Measurements from ENCODE around the gene PPM1K.
A peak's percentile ranks its signal among the peaks of the same experiment; 100 is the strongest.

PPM1K gene

GRCh38 chr4:88276952-88277710 lies 7.2 kb downstream of the PPM1K start:
- no peak for DNase-seq (ENCODE audit: low read depth in 2 of 2)

GRCh38 chr4:88275949-88276515 lies 8.3 kb downstream of the PPM1K start:
- no peak for DNase-seq (ENCODE audit: low read depth in 2 of 2)

GRCh38 chr4:88275516-88275915 lies 8.8 kb downstream of the PPM1K start:
- no peak for DNase-seq (ENCODE audit: low read depth in 2 of 2)

GRCh38 chr4:88268913-88269312 lies 15.4 kb downstream of the PPM1K start:
- DNase-seq (ENCODE audit: low read depth in 2 of 2): no peak

GRCh38 chr4:88264336-88264735 lies 20.0 kb downstream of the PPM1K start:
- no peak for DNase-seq (ENCODE audit: low read depth in 2 of 2)

GRCh38 chr4:88257726-88258125 lies 26.6 kb downstream of the PPM1K start:
- no peak for DNase-seq (ENCODE audit: low read depth in 2 of 2)

GRCh38 chr4:88255111-88255510 lies 29.2 kb downstream of the PPM1K start:
- no peak for DNase-seq (ENCODE audit: low read depth in 2 of 2)

GRCh38 chr4:88251924-88252323 lies 32.4 kb downstream of the PPM1K start:
- DNase-seq (ENCODE audit: low read depth in 2 of 2): no peak

GRCh38 chr4:88247148-88247547 lies 37.2 kb downstream of the PPM1K start:
- DNase-seq (ENCODE audit: low read depth in 2 of 2): no peak

- DNase-seq (ENCODE audit: low read depth in 2 of 2): no peak
Measured at GRCh38 chr4:88246600-88246999, 37.8 kb downstream of the PPM1K start.

GRCh38 chr4:88244816-88245579 lies 39.4 kb downstream of the PPM1K start:
- DNase-seq (ENCODE audit: low read depth in 2 of 2): no peak

- no peak for DNase-seq (ENCODE audit: low read depth in 2 of 2)
Measured at GRCh38 chr4:88244056-88244455, 40.3 kb downstream of the PPM1K start.

GRCh38 chr4:88242144-88242543 lies 42.2 kb downstream of the PPM1K start:
- DNase-seq (ENCODE audit: low read depth in 2 of 2): no peak

- DNase-seq (ENCODE audit: low read depth in 2 of 2): no peak
Measured at GRCh38 chr4:88240297-88240714, 44.1 kb downstream of the PPM1K start.

GRCh38 chr4:88230969-88231771 lies 53.2 kb downstream of the PPM1K start:
- no peak for DNase-seq (ENCODE audit: low read depth in 2 of 2)

GRCh38 chr4:88230461-88230891 lies 53.9 kb downstream of the PPM1K start:
- DNase-seq (ENCODE audit: low read depth in 2 of 2): no peak

- DNase-seq (ENCODE audit: low read depth in 2 of 2): no peak
Measured at GRCh38 chr4:88227734-88228133, 56.6 kb downstream of the PPM1K start.

- DNase-seq (ENCODE audit: low read depth in 2 of 2): no peak
Measured at GRCh38 chr4:88226143-88226542, 58.2 kb downstream of the PPM1K start.

- DNase-seq (ENCODE audit: low read depth in 2 of 2): no peak
Measured at GRCh38 chr4:88225232-88226105, 58.9 kb downstream of the PPM1K start.

GRCh38 chr4:88223516-88223915 lies 60.8 kb downstream of the PPM1K start:
- DNase-seq (ENCODE audit: low read depth in 2 of 2): no peak

- DNase-seq (ENCODE audit: low read depth in 2 of 2): peak in 1 of 2 donors; percentile 28
Measured at GRCh38 chr4:88219099-88219498, 65.3 kb downstream of the PPM1K start.
